H9 (cell line): ENCODE data around the gene BRAT1. TPM values are rescaled to one million over a fixed set of nuclear protein-coding genes. Genes with fewer than 3 reads are reported as not detected.

Experiments used
- DNase-seq: peaks from one replicate; pipeline ENCODE4 v3.0.0-alpha.2; 2017
- H2AFZ ChIP-seq: one replicate; pipeline ENCODE4 v1.6.1; 2013; ENCODE audit warnings: mild to moderate bottlenecking, low read length, control low read depth, moderate library complexity
- H2AK5ac ChIP-seq: 2 replicates; pipeline ENCODE4 v1.6.1; 2013; ENCODE audit warnings: low read length, control low read depth, mixed read lengths; ENCODE audit not compliant: insufficient read length
- H2BK120ac ChIP-seq: one replicate; pipeline ENCODE4 v1.6.1; 2013; ENCODE audit warnings: low read depth, mild to moderate bottlenecking, low read length, control low read depth, inconsistent platforms; ENCODE audit not compliant: poor library complexity, severe bottlenecking
- H2BK12ac ChIP-seq: 2 replicates; pipeline ENCODE4 v1.6.1; 2013; ENCODE audit warnings: low read length, control low read depth, mixed read lengths, low read depth; ENCODE audit not compliant: insufficient read length
- H2BK15ac ChIP-seq: 2 replicates; pipeline ENCODE4 v1.6.1; 2013; ENCODE audit warnings: low read depth, low read length, control low read depth
- H2BK20ac ChIP-seq: one replicate; pipeline ENCODE4 v1.6.1; 2013; ENCODE audit warnings: low read depth, mild to moderate bottlenecking, low read length, control low read depth, inconsistent platforms; ENCODE audit not compliant: poor library complexity, severe bottlenecking
- H2BK5ac ChIP-seq: 2 replicates; pipeline ENCODE4 v1.6.1; 2013; ENCODE audit warnings: low read length, control low read depth, mixed read lengths; ENCODE audit not compliant: insufficient read length
- H3K14ac ChIP-seq: 2 replicates; pipeline ENCODE4 v1.6.1; 2013; ENCODE audit warnings: low read length, control low read depth; ENCODE audit not compliant: insufficient read depth
- H3K18ac ChIP-seq: 2 replicates; pipeline ENCODE4 v1.6.1; 2013; ENCODE audit warnings: low read depth, mild to moderate bottlenecking, mixed read lengths, low read length, control low read depth; ENCODE audit not compliant: insufficient read length
- H3K23ac ChIP-seq: 2 replicates; pipeline ENCODE4 v1.6.1; 2013; ENCODE audit warnings: low read length, control low read depth, mixed read lengths, low read depth; ENCODE audit not compliant: insufficient read length
- H3K23me2 ChIP-seq: 2 replicates; pipeline ENCODE4 v1.6.1; 2013; ENCODE audit warnings: low read depth, mild to moderate bottlenecking, mixed read lengths, low read length, control low read depth; ENCODE audit not compliant: insufficient read length, poor library complexity, severe bottlenecking
- H3K27ac ChIP-seq: 2 replicates; pipeline ENCODE4 v1.5.1; 2013; ENCODE audit warnings: low read length, control low read depth, mixed read lengths, low read depth; ENCODE audit not compliant: insufficient read length
- H3K27me3 ChIP-seq: 2 replicates; pipeline ENCODE4 v1.6.1; 2013; ENCODE audit warnings: low read length, control low read depth, inconsistent platforms; ENCODE audit not compliant: insufficient read depth
- H3K4ac ChIP-seq: 2 replicates; pipeline ENCODE4 v1.6.1; 2013; ENCODE audit warnings: low read depth, mild to moderate bottlenecking, control low read depth, inconsistent platforms, low read length, moderate library complexity
- H3K4me1 ChIP-seq: 2 replicates; pipeline ENCODE4 v1.6.1; 2013; ENCODE audit warnings: low read length, control low read depth, inconsistent platforms; ENCODE audit not compliant: insufficient read depth
- H3K4me2 ChIP-seq: 2 replicates; pipeline ENCODE4 v1.6.1; 2013; ENCODE audit warnings: low read length, control low read depth, mixed read lengths; ENCODE audit not compliant: insufficient read length, insufficient read depth
- H3K56ac ChIP-seq: 2 replicates; pipeline ENCODE4 v1.6.1; 2013; ENCODE audit warnings: low read depth, mild to moderate bottlenecking, mixed read lengths, low read length, control low read depth; ENCODE audit not compliant: insufficient read length
- H3K79me1 ChIP-seq: 2 replicates; pipeline ENCODE4 v1.6.1; 2013; ENCODE audit warnings: low read depth, mild to moderate bottlenecking, moderate library complexity, low read length, control low read depth, inconsistent platforms; ENCODE audit not compliant: insufficient read depth, poor library complexity, severe bottlenecking
- H3K79me2 ChIP-seq: 2 replicates; pipeline ENCODE4 v1.6.1; 2013; ENCODE audit warnings: low read length, control low read depth, inconsistent platforms; ENCODE audit not compliant: insufficient read depth
- H3K9ac ChIP-seq: 2 replicates; pipeline ENCODE4 v1.6.1; 2013; ENCODE audit warnings: low read length, control low read depth, mixed read lengths; ENCODE audit not compliant: insufficient read length; ENCODE audit errors: extremely low read depth
- H3K9me3 ChIP-seq: one replicate; pipeline ENCODE4 v1.6.1; 2013; ENCODE audit warnings: low read depth, low read length, inconsistent platforms; ENCODE audit not compliant: control insufficient read depth
- H3T11ph ChIP-seq: one replicate; pipeline ENCODE4 v1.6.1; 2013; ENCODE audit warnings: mild to moderate bottlenecking, low read length, control low read depth, inconsistent platforms
- H4K20me1 ChIP-seq: one replicate; pipeline ENCODE4 v1.6.1; 2013; ENCODE audit not compliant: control insufficient read depth, insufficient read length, insufficient read depth
- H4K5ac ChIP-seq: 2 replicates; pipeline ENCODE4 v1.6.1; 2013; ENCODE audit warnings: low read depth, mild to moderate bottlenecking, mixed read lengths, low read length, control low read depth; ENCODE audit not compliant: insufficient read length
- H4K8ac ChIP-seq: replicated peaks from 2 replicates; pipeline ENCODE4 v1.6.1; 2013; ENCODE audit warnings: low read length, control low read depth, mixed read lengths, low read depth; ENCODE audit not compliant: insufficient read length
- H4K91ac ChIP-seq: 2 replicates; pipeline ENCODE4 v1.6.1; 2013; ENCODE audit warnings: low read depth, mild to moderate bottlenecking, moderate library complexity, mixed read lengths, low read length, control low read depth; ENCODE audit not compliant: insufficient read length
- H3K27ac Mint-ChIP-seq, 3 experiments: 2 replicates in 2 of 3; 3 replicates in 1 of 3; pipeline ENCODE4 v1.8.0; 2020 to 2021; ENCODE audit warnings: mixed read lengths in 3 of 3, mild to moderate bottlenecking in 1 of 3, moderate library complexity in 1 of 3
- H3K27me3 Mint-ChIP-seq: 2 replicates; pipeline ENCODE4 v1.8.0; 2021; ENCODE audit warnings: low read depth, mild to moderate bottlenecking, moderate library complexity, mixed read lengths
- H3K36me3 Mint-ChIP-seq, 3 experiments: 2 replicates in 2 of 3; 3 replicates in 1 of 3; pipeline ENCODE4 v1.8.0; 2020 to 2021; ENCODE audit warnings: low read depth in 3 of 3, mixed read lengths in 3 of 3; ENCODE audit not compliant: insufficient read depth in 1 of 3
- H3K4me1 Mint-ChIP-seq, 2 experiments: 2 replicates each; pipeline ENCODE4 v1.8.0; 2020; ENCODE audit warnings: mixed read lengths in 2 of 2
- H3K4me3 Mint-ChIP-seq, 2 experiments: 2 replicates in 1 of 2; 3 replicates in 1 of 2; pipeline ENCODE4 v1.8.0; 2020 to 2021; ENCODE audit warnings: mild to moderate bottlenecking in 2 of 2, mixed read lengths in 2 of 2, moderate library complexity in 1 of 2
- H3K9me3 Mint-ChIP-seq, 2 experiments: 2 replicates in 1 of 2; 3 replicates in 1 of 2; pipeline ENCODE4 v1.8.0; 2020; ENCODE audit warnings: mild to moderate bottlenecking in 2 of 2, mixed read lengths in 2 of 2, moderate library complexity in 1 of 2
- CTCF ChIP-seq: fragments of 200-600 bp; sonication (generic); conservative IDR thresholded peaks from 3 replicates; pipeline ENCODE4 v1.8.0; 2021; ENCODE audit warnings: antibody characterized with exemption, mild to moderate bottlenecking
- WGBS: extraction: QIAGEN DNeasy Blood & Tissue Kit; methylation state at CpG from one replicate; pipeline ENCODE4 v1.1.7; 2013; ENCODE audit warnings: missing lambda C conversion rate, low lambda C conversion rate, mixed read lengths; ENCODE audit not compliant: insufficient read length; ENCODE audit errors: extremely low coverage; 5-methylcytosine and 5-hydroxymethylcytosine counted together
- total RNA-seq: library from RNA; stranded (reverse); gene quantifications from 2 replicates; pipeline ENCODE4 v1.2.1, GENCODE V29; 2021

BRAT1 gene
- total RNA-seq, 1 experiment from 2014 or later, result 41.2 TPM

GRCh38 chr7:2497065-2497464 is 58.3 kb downstream of the BRAT1 start:
- Histone ChIP-seq H2BK15ac (no peak overlapping the region), H3K4me2 (no peak overlapping the region), H3K4ac (no peak overlapping the region), H3K18ac (no peak overlapping the region), H3K9ac (no peak overlapping the region), H4K8ac (no peak overlapping the region), H4K91ac (no peak overlapping the region), H2BK5ac (no peak overlapping the region), H2BK120ac (no peak overlapping the region), H3K23me2 (no peaks in the 10 kb centered on the region), H3K27me3 (no peaks in the 10 kb centered on the region), H2AK5ac (no peak overlapping the region), H3K27ac (no peak overlapping the region), H3K79me1 (no peaks in the 10 kb centered on the region), H3K56ac (no peak overlapping the region), H2BK12ac (no peak overlapping the region), H4K20me1 (no peaks in the 10 kb centered on the region), H3K4me1 (no peaks in the 10 kb centered on the region; the same call in 1 of the 2 replicates), H3K23ac (no peak overlapping the region), H3K9me3 (no peaks in the 10 kb centered on the region), H2AFZ (no peak overlapping the region), H3K14ac (peak overlapping the region; percentile 15; the same call in 1 of the 2 replicates), H3T11ph (no peak overlapping the region), H2BK20ac (no peak overlapping the region), H4K5ac (no peak overlapping the region), H3K79me2 (no peaks in the 10 kb centered on the region)
- TF ChIP-seq CTCF, result no peak
- peak overlapping the region in 1 of 2 experiments; percentile 14; a peak in 1 of 5 replicates for H3K4me3 Mint-ChIP-seq
- DNase-seq, result no peak
- peak overlapping the region in 1 of 3 experiments; percentile 70; a peak in 1 of 7 replicates for H3K27ac Mint-ChIP-seq
- H3K36me3 Mint-ChIP-seq, result no peaks in the 10 kb centered on the region; a peak in 1 of 7 replicates
- no peaks in the 10 kb centered on the region; the same call in none of the 2 replicates for H3K27me3 Mint-ChIP-seq
- peaks cover 45 to 68% of the 10 kb centered on the region in 2 experiments for H3K4me1 Mint-ChIP-seq
- H3K9me3 Mint-ChIP-seq, result peaks cover under 1 to 5% of the 10 kb centered on the region in 2 experiments; a peak in 3 of 5 replicates
- WGBS, result no CpG with 5 or more reads among the region's 3 CpGs
